Spleen (tissue), 7 donors: ENCODE data around the gene COG6.

ENCODE experiments used
- CTCF ChIP-seq, 11 experiments: fragments of 200-600 bp in 7 of 11; fragments of 450-650 bp in 4 of 11; sonication (generic) in 4 of 11; IDR thresholded peaks in 8 of 11; conservative IDR thresholded peaks in 3 of 11; 1 replicate in 7 of 11; 2 replicates in 4 of 11; pipeline versions ENCODE4 v1.4.0 to v1.8.0; 2016 to 2021; ENCODE audit warnings: antibody characterized with exemption in 11 of 11, inconsistent platforms in 4 of 11, mild to moderate bottlenecking in 1 of 11
- POLR2A ChIP-seq, 3 donors: fragments of 450-650 bp; IDR thresholded peaks; one replicate each; pipeline ENCODE4 v1.5.1; 2017; ENCODE audit warnings: antibody characterized with exemption in 3 of 3, mild to moderate bottlenecking in 1 of 3
- POLR2AphosphoS5 ChIP-seq, 3 donors: sonication (generic); formaldehyde crosslinking; IDR thresholded peaks; one replicate each; pipeline ENCODE4 v1.5.1; 2017; ENCODE audit warnings: antibody characterized with exemption in 3 of 3
- donor health status: DM: no; HTN: no; CAD: no; lungs with moderate emphysema.
- donor health status: DM: no; HTN: no; CAD: no.
- donor health status: DM: no; HTN: no; CAD: no.

GRCh38 chr13:39632994-39633393, 22.5 kb upstream of the COG6 start:
- no peak for TF ChIP-seq CTCF (IDR thresholded peaks at IDR 0.05 in 8 of 11, conservative IDR thresholded peaks at IDR 0.05 in 3 of 11)
- no peak for TF ChIP-seq POLR2A (IDR thresholded peaks at IDR 0.05)
- no peak for TF ChIP-seq POLR2AphosphoS5 (IDR thresholded peaks at IDR 0.05)
